HG02885 (cell line): ENCODE results near the gene ZNF408.

ENCODE experiments used
- ATAC-seq: cut with Tn5 transposase; IDR thresholded peaks from one replicate; pipeline ENCODE4 v1.9.1; 2021; ENCODE audit warnings: mild to moderate bottlenecking; ENCODE audit not compliant: unreplicated experiment, poor library complexity

The ZNF408 gene

GRCh38 chr11:46675288-46675851, 25.5 kb upstream of the ZNF408 start:
- no peak for ATAC-seq

- ATAC-seq: no peak
These were observed 24.9 kb upstream of the ZNF408 start for GRCh38 chr11:46675949-46676348.

- no peak for ATAC-seq
These were observed 24.2 kb upstream of the ZNF408 start for GRCh38 chr11:46676436-46677158.

GRCh38 chr11:46677169-46677568, 23.7 kb upstream of the ZNF408 start:
- no peak for ATAC-seq

- no peak for ATAC-seq
These were observed 22.7 kb upstream of the ZNF408 start for GRCh38 chr11:46677991-46678740.

GRCh38 chr11:46678741-46679130, 22.1 kb upstream of the ZNF408 start:
- no peak for ATAC-seq

- no peak for ATAC-seq
These were observed 21.3 kb upstream of the ZNF408 start for GRCh38 chr11:46679241-46680163.

GRCh38 chr11:46680164-46680760, 20.6 kb upstream of the ZNF408 start:
- no peak for ATAC-seq

GRCh38 chr11:46680815-46681214, 20.0 kb upstream of the ZNF408 start:
- ATAC-seq: no peak

GRCh38 chr11:46681814-46682213, 19.0 kb upstream of the ZNF408 start:
- no peak for ATAC-seq

GRCh38 chr11:46682773-46683752, 17.8 kb upstream of the ZNF408 start:
- ATAC-seq: no peak

- no peak for ATAC-seq
These were observed 16.5 kb upstream of the ZNF408 start for GRCh38 chr11:46684367-46684766.

- no peak for ATAC-seq
These were observed 13.7 kb upstream of the ZNF408 start for GRCh38 chr11:46686886-46687795.

- no peak for ATAC-seq
These were observed 10.1 kb upstream of the ZNF408 start for GRCh38 chr11:46690702-46691101.

- ATAC-seq: no peak
These were observed 8.4 kb upstream of the ZNF408 start for GRCh38 chr11:46692450-46692849.

- ATAC-seq: no peak
These were observed 7.2 kb upstream of the ZNF408 start for GRCh38 chr11:46693597-46694012.

- no peak for ATAC-seq
These were observed 6.8 kb upstream of the ZNF408 start for GRCh38 chr11:46694072-46694471.

- no peak for ATAC-seq
These were observed 6.2 kb upstream of the ZNF408 start for GRCh38 chr11:46694607-46695006.
